ENCODE data around the gene OR4P4. TPM values are rescaled to one million over a fixed set of nuclear protein-coding genes. Genes with fewer than 3 reads are reported as not detected.

OR4P4 gene
- total RNA-seq (not detected), polyA plus RNA-seq (not detected)

DNA sequence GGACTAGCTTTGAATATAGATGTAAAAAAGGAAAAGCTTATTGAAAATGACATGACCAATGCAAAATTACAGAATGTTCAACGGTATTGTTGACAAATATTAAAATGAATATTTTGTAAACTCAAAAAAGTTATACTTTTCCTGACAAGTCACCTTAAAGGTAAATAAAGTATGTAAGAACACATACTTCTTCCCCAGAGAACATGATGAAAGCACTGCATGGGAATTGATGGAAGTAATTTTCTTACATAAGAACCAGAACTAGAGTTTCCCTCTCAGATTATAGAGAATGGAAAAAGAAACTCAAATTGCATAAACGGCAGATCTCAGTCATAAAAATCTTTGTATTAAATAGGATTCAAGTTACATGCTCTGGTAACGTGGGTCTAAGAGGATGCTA, at the start of gene OR4P4:
Gene OR4P4, plus strand, starts transcription at position 301 of the 400 bp plus-strand sequence.
- H3K4me3 ChIP-seq (ENCODE audit: low read depth in 1 of 3, low read length in 3 of 3) = no peak within 1 kb of the TSS
- no peaks in the 10 kb centered on the region for H3K9me3 ChIP-seq (ENCODE audit: control insufficient read depth in 4 of 4, low read length in 3 of 4)
- H3K27ac ChIP-seq (ENCODE audit: low read depth in 1 of 2, low read length in 2 of 2) = no peak within 1 kb of the TSS
- no peak within 1 kb of the TSS for H3K9ac ChIP-seq (ENCODE audit: low read depth in 1 of 2, low read length in 2 of 2)
- 39% methylated on average over 3 of the region's 3 CpGs for WGBS
- DNase-seq (ENCODE audit: low spot score) = no peak
- no peaks in the 10 kb centered on the region for H3K36me3 ChIP-seq (ENCODE audit: control insufficient read depth in 4 of 4, insufficient read depth in 3 of 4, low read depth in 1 of 4, low read length in 3 of 4)
- H3K27me3 ChIP-seq (ENCODE audit: control insufficient read depth in 4 of 4, insufficient read depth in 4 of 4, low read length in 3 of 4) = no peaks in the 10 kb centered on the region
- H3K4me1 ChIP-seq (ENCODE audit: control insufficient read depth in 4 of 4, insufficient read depth in 4 of 4, low read length in 3 of 4) = no peaks in the 10 kb centered on the region
- TF ChIP-seq EGR1 (IDR thresholded peaks at IDR 0.05; ENCODE audit: low read depth in 2 of 2) = no peak

DNA sequence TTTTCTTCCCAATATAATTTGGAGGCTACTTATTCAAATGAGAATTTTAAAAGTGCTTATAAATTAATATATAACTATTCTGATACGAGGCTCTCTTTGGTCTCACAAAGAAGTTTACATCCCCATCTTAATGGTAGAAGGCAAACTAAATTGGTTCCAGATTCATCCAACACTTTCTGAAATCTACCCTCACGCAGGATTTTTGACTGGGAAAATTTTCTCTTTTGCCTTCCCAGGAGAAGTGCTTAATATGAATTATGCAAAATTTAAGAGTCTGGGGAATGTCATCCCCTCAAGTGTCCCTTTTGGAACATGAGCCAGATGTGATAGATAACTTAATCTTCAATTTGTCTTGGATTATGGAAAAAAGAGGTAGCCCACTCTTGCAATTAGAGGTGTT, 27.4 kb upstream of the OR4P4 start, which contains the start of gene OR4C11:
Gene OR4C11, minus strand, starts transcription at position 101 of the 400 bp plus-strand sequence. CDS start 3,272 bp downstream, outside the sequence.
- DNase-seq (ENCODE audit: low spot score) = no peak
- 34% methylated on average over 2 of the region's 2 CpGs for WGBS
- no peaks in the 10 kb centered on the region for H3K4me1 ChIP-seq (ENCODE audit: control insufficient read depth in 4 of 4, insufficient read depth in 4 of 4, low read length in 3 of 4)
- no peaks in the 10 kb centered on the region for H3K9me3 ChIP-seq (ENCODE audit: control insufficient read depth in 4 of 4, low read length in 3 of 4)
- H3K4me3 ChIP-seq (ENCODE audit: low read depth in 1 of 3, low read length in 3 of 3) = no peak within 1 kb of the TSS
- H3K27ac ChIP-seq (ENCODE audit: low read depth in 1 of 2, low read length in 2 of 2) = no peak within 1 kb of the TSS
- no peaks in the 10 kb centered on the region for H3K36me3 ChIP-seq (ENCODE audit: control insufficient read depth in 4 of 4, insufficient read depth in 3 of 4, low read depth in 1 of 4, low read length in 3 of 4)
- no peak within 1 kb of the TSS for H3K9ac ChIP-seq (ENCODE audit: low read depth in 1 of 2, low read length in 2 of 2)
- TF ChIP-seq RAD21 (IDR thresholded peaks at IDR 0.05) (no peak), JUND (IDR thresholded peaks at IDR 0.05) (no peak), HNF4A (conservative IDR thresholded peaks at IDR 0.05) (no peak), TAF1 (conservative IDR thresholded peaks at IDR 0.05) (no peak), FOXA1 (IDR thresholded peaks at IDR 0.05) (no peak), FOXA2 (IDR thresholded peaks at IDR 0.05) (no peak), YY1 (IDR thresholded peaks at IDR 0.05) (no peak), SP1 (IDR thresholded peaks at IDR 0.05) (no peak), GABPA (IDR thresholded peaks at IDR 0.05 in 1 of 2, conservative IDR thresholded peaks at IDR 0.05 in 1 of 2) (no peak), EGR1 (IDR thresholded peaks at IDR 0.05; ENCODE audit: low read depth in 2 of 2) (no peak), HNF4G (IDR thresholded peaks at IDR 0.05) (no peak)
- TF ChIP-seq, protein P1, sequence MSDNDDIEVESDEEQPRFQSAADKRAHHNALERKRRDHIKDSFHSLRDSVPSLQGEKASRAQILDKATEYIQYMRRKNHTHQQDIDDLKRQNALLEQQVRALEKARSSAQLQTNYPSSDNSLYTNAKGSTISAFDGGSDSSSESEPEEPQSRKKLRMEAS (IDR thresholded peaks at IDR 0.05) = no peak
- TF ChIP-seq, protein P2, sequence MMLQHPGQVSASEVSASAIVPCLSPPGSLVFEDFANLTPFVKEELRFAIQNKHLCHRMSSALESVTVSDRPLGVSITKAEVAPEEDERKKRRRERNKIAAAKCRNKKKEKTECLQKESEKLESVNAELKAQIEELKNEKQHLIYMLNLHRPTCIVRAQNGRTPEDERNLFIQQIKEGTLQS (IDR thresholded peaks at IDR 0.05) = no peak
- TF ChIP-seq, protein P3, sequence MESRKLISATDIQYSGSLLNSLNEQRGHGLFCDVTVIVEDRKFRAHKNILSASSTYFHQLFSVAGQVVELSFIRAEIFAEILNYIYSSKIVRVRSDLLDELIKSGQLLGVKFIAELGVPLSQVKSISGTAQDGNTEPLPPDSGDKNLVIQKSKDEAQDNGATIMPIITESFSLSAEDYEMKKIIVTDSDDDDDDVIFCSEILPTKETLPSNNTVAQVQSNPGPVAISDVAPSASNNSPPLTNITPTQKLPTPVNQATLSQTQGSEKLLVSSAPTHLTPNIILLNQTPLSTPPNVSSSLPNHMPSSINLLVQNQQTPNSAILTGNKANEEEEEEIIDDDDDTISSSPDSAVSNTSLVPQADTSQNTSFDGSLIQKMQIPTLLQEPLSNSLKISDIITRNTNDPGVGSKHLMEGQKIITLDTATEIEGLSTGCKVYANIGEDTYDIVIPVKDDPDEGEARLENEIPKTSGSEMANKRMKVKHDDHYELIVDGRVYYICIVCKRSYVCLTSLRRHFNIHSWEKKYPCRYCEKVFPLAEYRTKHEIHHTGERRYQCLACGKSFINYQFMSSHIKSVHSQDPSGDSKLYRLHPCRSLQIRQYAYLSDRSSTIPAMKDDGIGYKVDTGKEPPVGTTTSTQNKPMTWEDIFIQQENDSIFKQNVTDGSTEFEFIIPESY (IDR thresholded peaks at IDR 0.05) = no peak
- TF ChIP-seq, protein P4, sequence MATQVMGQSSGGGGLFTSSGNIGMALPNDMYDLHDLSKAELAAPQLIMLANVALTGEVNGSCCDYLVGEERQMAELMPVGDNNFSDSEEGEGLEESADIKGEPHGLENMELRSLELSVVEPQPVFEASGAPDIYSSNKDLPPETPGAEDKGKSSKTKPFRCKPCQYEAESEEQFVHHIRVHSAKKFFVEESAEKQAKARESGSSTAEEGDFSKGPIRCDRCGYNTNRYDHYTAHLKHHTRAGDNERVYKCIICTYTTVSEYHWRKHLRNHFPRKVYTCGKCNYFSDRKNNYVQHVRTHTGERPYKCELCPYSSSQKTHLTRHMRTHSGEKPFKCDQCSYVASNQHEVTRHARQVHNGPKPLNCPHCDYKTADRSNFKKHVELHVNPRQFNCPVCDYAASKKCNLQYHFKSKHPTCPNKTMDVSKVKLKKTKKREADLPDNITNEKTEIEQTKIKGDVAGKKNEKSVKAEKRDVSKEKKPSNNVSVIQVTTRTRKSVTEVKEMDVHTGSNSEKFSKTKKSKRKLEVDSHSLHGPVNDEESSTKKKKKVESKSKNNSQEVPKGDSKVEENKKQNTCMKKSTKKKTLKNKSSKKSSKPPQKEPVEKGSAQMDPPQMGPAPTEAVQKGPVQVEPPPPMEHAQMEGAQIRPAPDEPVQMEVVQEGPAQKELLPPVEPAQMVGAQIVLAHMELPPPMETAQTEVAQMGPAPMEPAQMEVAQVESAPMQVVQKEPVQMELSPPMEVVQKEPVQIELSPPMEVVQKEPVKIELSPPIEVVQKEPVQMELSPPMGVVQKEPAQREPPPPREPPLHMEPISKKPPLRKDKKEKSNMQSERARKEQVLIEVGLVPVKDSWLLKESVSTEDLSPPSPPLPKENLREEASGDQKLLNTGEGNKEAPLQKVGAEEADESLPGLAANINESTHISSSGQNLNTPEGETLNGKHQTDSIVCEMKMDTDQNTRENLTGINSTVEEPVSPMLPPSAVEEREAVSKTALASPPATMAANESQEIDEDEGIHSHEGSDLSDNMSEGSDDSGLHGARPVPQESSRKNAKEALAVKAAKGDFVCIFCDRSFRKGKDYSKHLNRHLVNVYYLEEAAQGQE (IDR thresholded peaks at IDR 0.05) = no peak
- H3K27me3 ChIP-seq (ENCODE audit: control insufficient read depth in 4 of 4, insufficient read depth in 4 of 4, low read length in 3 of 4) = peaks cover 0 to 2% (median 0%) of the 10 kb centered on the region in 4 donors

All from liver (tissue), 9 donors.